ENCODE results near the gene ALDH5A1. TPM values are rescaled to one million over a fixed set of nuclear protein-coding genes. Genes with fewer than 3 reads are reported as not detected.

Gene ALDH5A1
- total and polyA plus RNA-seq, 8 donors: 0.58 to 9.8 (median 2.5) TPM

- no peak for DNase-seq
- WGBS, 5 donors: 89 to 100% (median 100%) methylated on average over 1 of the region's 1 CpG
- H3K4me1 ChIP-seq: no peaks in the 10 kb centered on the region
- TF ChIP-seq POLR2A (IDR thresholded peaks at IDR 0.05) (no peak), EP300 (IDR thresholded peaks at IDR 0.05) (no peak), POLR2AphosphoS5 (IDR thresholded peaks at IDR 0.05) (no peak)
- TF ChIP-seq, protein P1, sequence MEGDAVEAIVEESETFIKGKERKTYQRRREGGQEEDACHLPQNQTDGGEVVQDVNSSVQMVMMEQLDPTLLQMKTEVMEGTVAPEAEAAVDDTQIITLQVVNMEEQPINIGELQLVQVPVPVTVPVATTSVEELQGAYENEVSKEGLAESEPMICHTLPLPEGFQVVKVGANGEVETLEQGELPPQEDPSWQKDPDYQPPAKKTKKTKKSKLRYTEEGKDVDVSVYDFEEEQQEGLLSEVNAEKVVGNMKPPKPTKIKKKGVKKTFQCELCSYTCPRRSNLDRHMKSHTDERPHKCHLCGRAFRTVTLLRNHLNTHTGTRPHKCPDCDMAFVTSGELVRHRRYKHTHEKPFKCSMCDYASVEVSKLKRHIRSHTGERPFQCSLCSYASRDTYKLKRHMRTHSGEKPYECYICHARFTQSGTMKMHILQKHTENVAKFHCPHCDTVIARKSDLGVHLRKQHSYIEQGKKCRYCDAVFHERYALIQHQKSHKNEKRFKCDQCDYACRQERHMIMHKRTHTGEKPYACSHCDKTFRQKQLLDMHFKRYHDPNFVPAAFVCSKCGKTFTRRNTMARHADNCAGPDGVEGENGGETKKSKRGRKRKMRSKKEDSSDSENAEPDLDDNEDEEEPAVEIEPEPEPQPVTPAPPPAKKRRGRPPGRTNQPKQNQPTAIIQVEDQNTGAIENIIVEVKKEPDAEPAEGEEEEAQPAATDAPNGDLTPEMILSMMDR (IDR thresholded peaks at IDR 0.05): no peak
- H3K27me3 ChIP-seq: peaks cover 0 to 9% (median 4%) of the 10 kb centered on the region in 3 donors
- no peak overlapping the region for H3K4me3 ChIP-seq
- no peak overlapping the region for H3K27ac ChIP-seq
- no peaks in the 10 kb centered on the region for H3K9me3 ChIP-seq
- intact Hi-C loops (cut with DNase I; ENCODE audit: low total_unique reads): no loop called here
- no peaks in the 10 kb centered on the region for H3K36me3 ChIP-seq
Measured at GRCh38 chr6:24549158-24549557, 54.4 kb downstream of the ALDH5A1 start.

DNA sequence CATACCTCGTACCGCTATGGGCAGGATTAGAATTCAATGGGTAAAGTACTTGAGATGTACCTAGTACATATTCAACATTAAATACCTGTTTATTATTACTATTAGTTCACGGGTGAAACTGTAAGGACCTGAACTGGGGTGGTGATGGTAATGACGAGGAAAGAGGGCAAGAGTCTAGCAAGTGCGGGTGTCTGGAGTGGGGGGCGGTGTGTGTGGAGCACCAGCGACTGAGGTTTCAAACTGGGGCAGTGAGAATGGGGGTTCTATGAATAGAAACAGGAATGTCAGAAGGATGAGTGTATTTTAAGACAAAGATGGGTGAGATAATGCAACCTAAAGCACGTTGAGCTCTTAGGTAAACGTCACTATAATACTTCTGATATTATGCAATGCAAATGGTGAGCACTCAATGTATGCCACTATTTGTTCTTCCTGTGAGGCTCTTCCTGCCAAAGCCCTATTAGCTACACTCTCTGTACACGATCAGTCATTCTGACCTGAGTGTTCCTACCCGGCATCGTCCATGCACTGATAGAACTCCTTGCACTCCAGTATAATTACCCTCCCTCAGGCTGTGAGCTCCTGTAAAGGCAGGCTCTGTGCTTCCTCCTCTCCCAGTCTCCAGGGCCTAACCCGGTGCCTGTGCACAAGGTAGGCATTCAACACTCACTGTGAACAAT, 55.0 kb downstream of the ALDH5A1 start:
- Histone ChIP-seq H3K27me3 (peaks cover 0 to 9% (median 4%) of the 10 kb centered on the region in 3 donors), H3K9me3 (no peaks in the 10 kb centered on the region), H3K4me1 (no peaks in the 10 kb centered on the region), H3K27ac (no peak overlapping the region), H3K36me3 (no peaks in the 10 kb centered on the region), H3K4me3 (no peak overlapping the region)
- TF ChIP-seq POLR2AphosphoS5 (IDR thresholded peaks at IDR 0.05) (no peak), POLR2A (IDR thresholded peaks at IDR 0.05) (no peak), EP300 (IDR thresholded peaks at IDR 0.05) (no peak)
- TF ChIP-seq, protein P1 (IDR thresholded peaks at IDR 0.05): no peak
- intact Hi-C loops (cut with DNase I; ENCODE audit: low total_unique reads): no loop called here
- 78 to 82% (median 79%) methylated on average over 13 of the region's 13 CpGs for WGBS, 5 donors
- DNase-seq: no peak

DNA sequence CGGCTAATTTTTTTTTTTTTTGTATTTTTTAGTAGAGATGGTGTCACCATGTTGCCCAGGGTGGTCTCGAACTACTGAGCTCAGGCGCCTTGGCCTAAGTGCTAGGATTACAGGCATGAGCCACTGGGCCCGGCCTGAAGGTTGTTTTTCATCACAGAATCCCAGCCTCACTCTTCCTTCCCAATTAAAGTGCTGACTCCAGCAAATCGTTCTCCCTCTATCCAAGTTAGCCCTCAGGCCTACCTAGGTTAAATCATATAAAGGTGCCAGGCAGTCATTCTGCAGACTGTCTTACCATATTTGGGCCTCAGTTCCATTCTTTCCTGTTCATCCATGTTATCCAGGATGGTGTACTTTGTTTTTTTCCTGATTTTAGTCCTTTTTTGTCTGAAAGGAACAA, 56.4 kb downstream of the ALDH5A1 start:
- Histone ChIP-seq H3K9me3 (no peaks in the 10 kb centered on the region), H3K36me3 (no peaks in the 10 kb centered on the region), H3K27ac (no peak overlapping the region), H3K27me3 (peaks cover 0 to 9% (median 4%) of the 10 kb centered on the region in 3 donors), H3K4me1 (no peaks in the 10 kb centered on the region), H3K4me3 (no peak overlapping the region)
- 91 to 95% (median 93%) methylated on average over 5 of the region's 5 CpGs for WGBS, 5 donors
- no peak for TF ChIP-seq POLR2A (IDR thresholded peaks at IDR 0.05)
- no peak for TF ChIP-seq EP300 (IDR thresholded peaks at IDR 0.05)
- TF ChIP-seq, protein P1 (IDR thresholded peaks at IDR 0.05): no peak
- TF ChIP-seq POLR2AphosphoS5 (IDR thresholded peaks at IDR 0.05): no peak
- intact Hi-C loops (cut with DNase I; ENCODE audit: low total_unique reads): no loop called here
- DNase-seq: no peak

- H3K9me3 ChIP-seq: no peaks in the 10 kb centered on the region
- WGBS, 5 donors: 65 to 92% (median 79%) methylated on average over 1 of the region's 1 CpG
- no peaks in the 10 kb centered on the region for H3K4me1 ChIP-seq
- intact Hi-C loops (cut with DNase I; ENCODE audit: low total_unique reads): no loop called here
- H3K36me3 ChIP-seq: no peaks in the 10 kb centered on the region
- H3K4me3 ChIP-seq: no peak overlapping the region
- H3K27me3 ChIP-seq: no peaks in the 10 kb centered on the region
- DNase-seq: no peak
- no peak for TF ChIP-seq POLR2A (IDR thresholded peaks at IDR 0.05)
- TF ChIP-seq EP300 (IDR thresholded peaks at IDR 0.05): no peak
- TF ChIP-seq, protein P1 (IDR thresholded peaks at IDR 0.05): no peak
- TF ChIP-seq POLR2AphosphoS5 (IDR thresholded peaks at IDR 0.05): no peak
- H3K27ac ChIP-seq: no peak overlapping the region
Measured at GRCh38 chr6:24554474-24554873, 59.7 kb downstream of the ALDH5A1 start.
